ENCODE measurements around the gene TNS3. TPM values are rescaled to one million over a fixed set of nuclear protein-coding genes. Genes with fewer than 3 reads are reported as not detected.

Gene TNS3
- total RNA-seq, 1 experiment from 2014 or later = 143 TPM

GRCh38 chr7:47332681-47333553, 249.0 kb downstream of the TNS3 start:
- Histone ChIP-seq H3K27me3 (ENCODE audit: insufficient read depth, low read depth) (no peaks in the 10 kb centered on the region), H3K4me2 (no peak overlapping the region), H3K9me2 (ENCODE audit: insufficient read depth) (no peaks in the 10 kb centered on the region), H3K27ac (no peak overlapping the region), H3K9me3 (ENCODE audit: insufficient read depth, low read depth) (no peaks in the 10 kb centered on the region), H3K4me1 (replicated peaks; ENCODE audit: insufficient read depth) (no peaks in the 10 kb centered on the region), H3K79me2 (ENCODE audit: low read depth) (peaks cover 4% of the 10 kb centered on the region), H4K20me1 (ENCODE audit: insufficient read depth) (peaks cover 84% of the 10 kb centered on the region), H3K36me3 (ENCODE audit: low read depth) (peaks cover 71% of the 10 kb centered on the region), H3K4me3 (no peak overlapping the region), H3F3A (ENCODE audit: insufficient read depth, low read depth) (peaks cover 51% of the 10 kb centered on the region; the same call in 1 of the 2 replicates), H2AFZ (no peak overlapping the region)
- ChIA-PET POLR2A (ENCODE audit: unreplicated experiment) (no interaction called here), CTCF (no interaction called here)
- TF ChIP-seq EZH2 (IDR thresholded peaks at IDR 0.05; ENCODE audit: low read depth) (no peak), CTCF (conservative IDR thresholded peaks at IDR 0.05) (no peak)
- DNase-seq = no peak
- no TSS peak for BruUV-seq (replicated peaks)
- intact Hi-C loops (cut with micrococcal nuclease; ENCODE audit: unreplicated experiment) = no loop called here

- no peak overlapping the region for H2AFZ ChIP-seq
- no peaks in the 10 kb centered on the region for H3K27me3 ChIP-seq (ENCODE audit: insufficient read depth, low read depth)
- H3K9me2 ChIP-seq (ENCODE audit: insufficient read depth) = no peaks in the 10 kb centered on the region
- intact Hi-C loops (cut with micrococcal nuclease; ENCODE audit: unreplicated experiment) = no loop called here
- no peaks in the 10 kb centered on the region for H3K4me1 ChIP-seq (replicated peaks; ENCODE audit: insufficient read depth)
- H3F3A ChIP-seq (ENCODE audit: insufficient read depth, low read depth) = peaks cover 48% of the 10 kb centered on the region; the same call in 1 of the 2 replicates
- peaks cover 82% of the 10 kb centered on the region for H4K20me1 ChIP-seq (ENCODE audit: insufficient read depth)
- H3K27ac ChIP-seq = no peak overlapping the region
- H3K36me3 ChIP-seq (ENCODE audit: low read depth) = peaks cover 74% of the 10 kb centered on the region
- BruUV-seq (replicated peaks) = no TSS peak
- H3K4me3 ChIP-seq = no peak overlapping the region
- DNase-seq = no peak
- ChIA-PET CTCF (no interaction called here), POLR2A (ENCODE audit: unreplicated experiment) (no interaction called here)
- TF ChIP-seq EZH2 (IDR thresholded peaks at IDR 0.05; ENCODE audit: low read depth) (no peak), CTCF (conservative IDR thresholded peaks at IDR 0.05) (no peak)
- no peaks in the 10 kb centered on the region for H3K9me3 ChIP-seq (ENCODE audit: insufficient read depth, low read depth)
- H3K79me2 ChIP-seq (ENCODE audit: low read depth) = peaks cover 4% of the 10 kb centered on the region
- no peak overlapping the region for H3K4me2 ChIP-seq
Measured at GRCh38 chr7:47332213-47332612, 249.7 kb downstream of the TNS3 start.

GRCh38 chr7:47331179-47331565, 250.7 kb downstream of the TNS3 start:
- no peak for TF ChIP-seq CTCF (conservative IDR thresholded peaks at IDR 0.05)
- no peak for TF ChIP-seq EZH2 (IDR thresholded peaks at IDR 0.05; ENCODE audit: low read depth)
- ChIA-PET CTCF (no interaction called here), POLR2A (ENCODE audit: unreplicated experiment) (no interaction called here)
- Histone ChIP-seq H4K20me1 (ENCODE audit: insufficient read depth) (peaks cover 86% of the 10 kb centered on the region), H3K4me1 (replicated peaks; ENCODE audit: insufficient read depth) (no peaks in the 10 kb centered on the region), H3K27ac (no peak overlapping the region), H3K4me3 (no peak overlapping the region), H2AFZ (no peak overlapping the region), H3K79me2 (ENCODE audit: low read depth) (peaks cover 4% of the 10 kb centered on the region), H3K9me2 (ENCODE audit: insufficient read depth) (no peaks in the 10 kb centered on the region), H3K9me3 (ENCODE audit: insufficient read depth, low read depth) (no peaks in the 10 kb centered on the region), H3K27me3 (ENCODE audit: insufficient read depth, low read depth) (no peaks in the 10 kb centered on the region), H3K4me2 (no peak overlapping the region), H3K36me3 (ENCODE audit: low read depth) (peaks cover 74% of the 10 kb centered on the region), H3F3A (ENCODE audit: insufficient read depth, low read depth) (peaks cover 48% of the 10 kb centered on the region; the same call in 1 of the 2 replicates)
- DNase-seq = no peak
- BruUV-seq (replicated peaks) = no TSS peak
- intact Hi-C loops (cut with micrococcal nuclease; ENCODE audit: unreplicated experiment) = no loop called here
